Measurements from ENCODE around the gene SUMO2.
A peak's percentile ranks its signal among the peaks of the same experiment; 100 is the strongest.
"Not testable (repeated sequence)": the region's sequence is repeated elsewhere in the genome, so short reads cannot be mapped to it uniquely, and the experiment has no call there.

Gene SUMO2

DNA sequence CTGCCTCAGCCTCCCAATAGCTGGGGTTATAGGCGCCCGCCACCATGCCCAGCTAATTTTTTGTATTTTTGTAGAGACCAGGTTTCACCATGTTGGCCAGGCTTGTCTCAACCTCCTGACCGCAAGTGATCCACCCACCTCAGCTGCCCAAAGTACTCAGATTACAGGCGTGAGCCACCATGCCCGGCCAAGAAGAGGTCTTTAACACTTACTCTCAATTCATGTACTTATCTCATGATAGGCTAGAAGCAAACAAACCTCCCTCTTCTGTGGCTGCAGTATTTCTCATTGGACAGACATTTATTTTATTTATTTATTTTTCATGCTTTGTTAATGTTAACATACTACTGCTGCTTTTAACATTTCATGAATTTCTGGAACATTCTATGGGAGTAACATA is 44.2 kb downstream of the SUMO2 start:
- no peak for DNase-seq

DNA sequence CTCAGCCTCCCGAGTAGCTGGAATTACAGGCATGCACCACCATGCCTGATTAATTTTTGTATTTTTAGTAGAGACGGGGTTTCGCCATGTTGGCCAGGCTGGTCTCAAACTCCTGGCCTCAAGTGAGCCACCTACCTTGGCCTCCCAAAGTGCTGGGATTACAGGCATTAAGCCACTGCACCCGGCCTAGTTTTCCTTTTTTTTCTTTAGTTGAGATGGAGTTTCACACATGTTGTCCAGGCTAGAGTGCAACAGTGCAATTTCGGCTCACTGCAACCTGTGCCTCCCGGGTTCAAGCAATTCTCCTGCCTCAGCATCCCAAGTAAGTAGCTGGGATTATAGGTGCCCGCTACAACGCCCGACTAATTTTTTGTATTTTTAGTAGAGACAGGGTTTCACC is 45.0 kb downstream of the SUMO2 start:
- DNase-seq = not testable (repeated sequence)

DNA sequence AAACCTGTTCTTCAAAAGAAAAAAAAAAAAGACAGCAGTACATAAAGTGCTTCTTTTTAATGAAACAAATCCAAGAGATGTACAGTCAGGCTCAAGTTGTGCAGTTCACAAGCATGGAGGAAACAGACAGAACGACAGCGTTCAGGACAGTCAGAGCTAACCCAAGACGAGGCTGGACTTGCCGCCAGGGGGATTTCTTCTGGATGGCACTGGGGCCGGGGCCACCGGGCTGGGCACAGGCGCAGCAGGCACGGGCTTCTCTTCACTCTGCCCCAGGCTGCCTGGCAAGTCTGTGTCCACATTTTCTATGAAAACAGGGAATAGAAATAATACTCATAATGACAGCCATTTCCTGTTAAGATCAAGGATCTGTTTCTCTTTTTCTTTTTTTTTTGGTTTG is 46.8 kb downstream of the SUMO2 start:
- DNase-seq = no peak

DNA sequence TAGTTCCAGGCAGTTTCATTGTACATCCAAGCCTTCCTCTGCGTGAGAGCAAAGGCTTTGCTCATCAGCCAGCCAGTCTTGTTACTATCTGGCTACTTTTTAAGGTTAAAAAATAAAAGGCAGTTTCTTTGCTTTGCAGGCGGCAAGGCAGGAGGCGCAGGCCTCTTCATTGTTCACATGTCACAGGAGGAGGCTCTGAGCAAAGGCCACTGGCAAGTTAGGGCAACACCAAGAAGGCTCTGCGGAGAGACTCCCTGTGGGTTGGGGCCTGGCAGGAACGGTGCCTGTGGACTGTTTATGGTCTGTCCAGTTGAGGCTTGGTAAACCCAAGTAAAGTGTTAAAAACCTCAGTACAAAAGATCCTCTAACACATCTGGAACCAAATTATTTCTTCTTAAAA is 47.3 kb downstream of the SUMO2 start:
- DNase-seq = no peak

DNA sequence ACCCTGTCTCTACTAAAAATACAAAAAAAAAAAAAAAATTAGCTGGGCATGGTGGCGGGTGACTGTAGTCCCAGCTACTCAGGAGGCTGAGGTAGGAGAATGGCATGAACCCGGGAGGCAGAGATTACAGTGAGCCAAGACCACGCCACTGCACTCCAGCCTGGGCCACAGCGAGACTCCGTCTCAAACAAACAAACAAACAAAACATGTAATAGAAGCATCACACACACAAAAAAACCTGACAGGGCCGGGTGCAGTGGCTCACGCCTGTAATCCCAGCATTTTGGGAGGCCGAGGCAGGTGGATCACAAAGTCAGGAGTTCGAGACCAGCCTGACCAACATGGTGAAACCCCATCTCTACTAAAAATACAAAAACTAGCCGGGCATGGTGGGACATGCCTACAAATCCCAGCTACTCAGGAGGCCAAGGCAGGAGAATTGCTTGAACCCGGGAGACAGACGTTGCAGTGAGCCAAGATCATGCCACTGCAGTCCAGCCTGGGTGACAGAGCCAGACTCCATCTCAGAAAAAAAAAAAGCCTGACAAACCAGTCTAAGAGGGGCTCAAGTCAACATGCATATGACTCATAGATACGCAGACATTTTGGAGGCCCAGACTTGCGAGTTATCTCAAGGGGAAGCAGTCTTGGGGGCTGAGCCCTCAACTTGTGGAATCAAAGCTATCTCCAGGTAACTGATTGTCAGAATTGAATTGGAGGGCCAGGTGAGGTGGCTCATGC is 49.0 kb downstream of the SUMO2 start:
- DNase-seq = not testable (repeated sequence)

DNA sequence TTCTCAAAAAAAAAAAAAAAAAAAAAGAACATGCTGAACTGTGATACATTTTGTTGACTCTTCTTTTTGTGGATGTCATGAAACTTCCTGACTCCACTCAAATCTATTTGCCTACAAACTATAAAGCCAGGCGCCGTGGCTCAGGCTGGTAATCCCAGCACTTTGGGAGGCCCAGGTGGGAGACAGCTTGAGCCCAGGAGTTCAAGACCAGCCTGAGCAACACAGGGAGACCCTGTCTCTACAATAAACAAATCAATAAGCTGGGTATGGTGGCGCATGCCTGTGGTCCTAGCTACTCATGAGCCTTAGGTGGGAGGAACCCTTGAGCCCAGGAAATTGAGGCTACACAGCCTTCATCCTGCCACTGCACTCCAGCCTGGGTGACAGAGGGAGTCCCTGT is 49.8 kb downstream of the SUMO2 start:
- no peak for DNase-seq

DNA sequence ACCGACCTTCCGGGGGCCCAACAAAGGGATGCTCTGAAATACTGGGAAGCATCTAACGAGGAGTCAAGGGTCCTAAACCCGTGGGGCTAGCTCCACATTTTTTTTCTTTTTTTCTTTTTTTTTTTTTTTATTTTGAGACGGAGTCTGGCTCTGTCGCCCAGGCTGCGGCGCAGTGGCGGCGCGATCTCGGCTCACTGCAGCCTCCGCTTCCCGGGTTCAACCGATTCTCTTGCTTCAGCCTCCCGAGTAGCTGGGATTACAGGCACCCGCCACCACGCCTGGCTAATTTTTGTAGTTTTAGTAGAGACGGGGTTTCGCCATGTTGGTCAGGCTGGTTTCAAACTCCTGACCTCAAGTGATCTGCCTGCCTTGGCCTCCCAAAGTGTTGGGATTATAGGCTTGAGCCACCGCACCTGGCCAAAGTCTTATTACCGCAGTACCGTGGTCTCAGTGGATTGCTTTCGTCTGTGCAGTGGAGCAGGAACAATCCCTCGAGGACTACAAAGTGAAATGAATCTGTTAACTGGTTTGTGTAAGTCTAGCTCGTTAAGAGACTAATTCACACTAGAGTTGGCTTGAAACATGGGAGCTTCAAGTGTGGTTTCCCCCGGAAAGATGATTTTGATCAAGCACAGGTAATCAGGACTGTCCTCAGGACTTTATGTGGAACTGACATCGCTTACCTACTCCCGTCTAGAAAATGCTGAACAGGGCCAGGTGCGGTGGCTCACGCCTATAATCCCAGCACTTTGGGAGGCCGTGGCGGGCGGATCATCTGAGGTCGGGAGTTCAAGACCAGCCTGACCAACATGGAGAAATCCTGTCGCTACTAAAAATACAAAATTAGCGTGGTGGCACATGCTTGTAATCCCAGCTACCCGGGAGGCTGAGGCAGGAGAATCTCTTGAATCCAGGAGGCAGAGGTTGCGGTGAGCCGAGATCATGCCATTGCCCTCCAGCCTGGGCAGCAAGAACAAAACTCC is 50.5 kb downstream of the SUMO2 start:
- peak; percentile 28 for DNase-seq

DNA sequence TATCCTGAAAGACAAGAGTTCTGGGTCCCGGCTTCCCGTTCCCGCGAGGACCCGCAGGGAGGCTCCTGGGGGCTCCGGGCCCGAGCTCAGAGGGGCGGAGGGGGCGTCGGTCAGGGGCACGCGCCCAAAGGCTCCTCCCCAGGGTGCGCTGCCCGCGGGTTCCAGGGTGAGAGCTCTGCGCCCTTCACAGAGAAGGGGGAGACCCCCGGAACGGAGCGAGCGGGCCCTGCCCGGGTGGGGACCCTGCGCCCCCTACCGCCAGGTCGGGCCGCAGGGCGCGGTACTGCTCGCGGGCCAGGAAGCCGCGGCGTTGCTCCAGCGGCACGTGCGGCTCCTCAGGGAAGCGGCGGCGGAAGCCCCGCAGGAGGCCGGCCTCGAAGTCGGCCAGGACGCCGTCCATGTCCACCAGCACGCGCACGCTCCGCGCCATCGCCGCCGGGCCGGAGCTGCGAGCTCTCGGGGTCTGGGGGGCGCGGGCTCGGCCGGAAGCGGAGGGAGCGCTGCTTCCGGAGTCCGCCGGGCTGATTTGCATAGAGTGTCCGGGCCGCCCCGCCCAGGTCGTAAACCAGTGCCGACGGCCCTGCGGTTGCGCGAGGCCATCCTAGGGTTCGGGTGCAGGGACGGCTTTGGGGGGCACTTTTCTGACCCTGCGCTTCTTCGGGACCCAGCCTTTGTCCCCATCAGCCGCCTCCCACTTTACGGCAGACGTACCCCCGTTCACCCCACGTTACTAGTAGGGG is 51.3 kb downstream of the SUMO2 start, which contains the start of gene NT5C:
NT5C (minus strand) TSS at position 465 of the 740 bp plus-strand sequence; CDS start at position 430, 35 bp downstream.
- peak; percentile 75 for DNase-seq

DNA sequence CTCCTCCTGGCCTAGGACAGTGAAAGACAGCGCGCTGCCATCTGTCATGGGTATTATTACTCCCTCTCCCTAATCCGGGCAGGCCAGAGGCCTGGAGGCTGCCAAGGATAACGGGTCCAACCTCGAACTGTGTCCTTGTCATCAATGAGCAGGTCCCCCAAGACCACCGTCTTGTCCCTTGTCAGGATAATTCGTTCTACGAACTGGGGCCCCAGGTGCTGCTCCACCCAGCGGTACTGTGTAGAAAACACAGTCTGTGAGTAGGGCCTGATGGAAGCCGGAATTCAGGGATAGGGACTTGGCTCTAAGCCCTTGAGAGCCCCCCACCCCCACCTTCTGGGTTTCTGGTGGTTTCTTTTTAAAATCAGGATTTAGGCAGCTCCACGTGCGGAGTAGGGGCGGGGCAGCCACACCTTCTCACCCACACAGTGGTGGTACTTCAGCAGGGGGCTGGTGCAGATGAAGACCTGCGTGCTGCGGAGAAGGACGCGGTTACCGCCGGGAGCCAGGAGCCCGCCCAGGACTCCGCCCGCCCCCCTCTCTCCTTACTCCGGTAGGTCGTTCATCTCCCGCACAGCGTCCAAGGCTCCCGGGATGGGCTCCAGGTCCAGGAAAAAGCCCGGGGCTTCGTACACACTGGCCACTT is 52.0 kb downstream of the SUMO2 start:
- DNase-seq = peak; percentile 65

DNA sequence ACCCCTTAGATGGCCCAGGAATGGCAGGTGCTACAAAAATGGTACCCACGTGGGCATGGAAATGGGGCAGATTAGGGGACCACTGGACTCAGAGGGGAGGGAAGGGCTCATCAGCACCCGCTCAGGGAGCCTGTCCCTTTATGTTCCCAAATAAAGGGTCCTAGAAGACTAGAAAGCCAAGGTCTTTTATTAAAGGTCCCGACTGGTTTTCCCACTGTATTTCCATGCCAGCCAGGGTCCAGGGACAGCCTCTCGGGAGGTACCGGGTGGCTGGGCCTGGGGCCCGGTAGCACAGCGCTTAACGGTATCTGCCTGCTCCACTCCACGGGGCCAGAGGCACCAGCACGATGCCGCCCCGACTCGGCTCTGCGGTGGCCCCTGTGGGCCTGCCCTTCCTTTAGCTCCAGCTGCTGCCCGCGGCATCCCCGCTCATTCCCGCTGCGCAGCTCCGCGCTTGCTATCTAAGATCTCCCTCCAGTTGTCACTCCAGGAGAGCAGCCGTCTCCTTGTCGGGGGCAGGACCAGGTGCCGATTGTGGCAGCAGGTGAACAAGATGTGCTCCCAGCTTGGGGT is 52.6 kb downstream of the SUMO2 start:
- DNase-seq = no peak

DNA sequence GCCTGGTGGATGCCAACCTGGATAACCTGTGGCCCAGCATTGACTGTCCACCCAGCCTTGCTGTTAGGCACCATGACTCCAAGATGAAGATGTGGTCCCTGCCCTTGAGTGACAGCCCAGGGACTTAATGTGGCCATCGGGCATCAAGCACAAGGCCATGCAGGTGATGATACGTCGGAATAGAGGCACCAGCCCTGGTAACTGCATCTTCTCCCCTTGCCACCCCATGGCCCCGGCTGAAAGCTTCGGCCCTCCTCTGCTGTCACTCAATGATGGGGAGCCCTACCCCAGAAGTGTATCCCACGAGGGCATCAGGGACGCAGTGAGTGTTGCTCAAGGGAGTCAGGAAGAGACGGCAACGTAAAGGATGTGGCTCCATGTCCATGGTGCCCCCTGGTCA is 53.2 kb downstream of the SUMO2 start:
- no peak for DNase-seq

DNA sequence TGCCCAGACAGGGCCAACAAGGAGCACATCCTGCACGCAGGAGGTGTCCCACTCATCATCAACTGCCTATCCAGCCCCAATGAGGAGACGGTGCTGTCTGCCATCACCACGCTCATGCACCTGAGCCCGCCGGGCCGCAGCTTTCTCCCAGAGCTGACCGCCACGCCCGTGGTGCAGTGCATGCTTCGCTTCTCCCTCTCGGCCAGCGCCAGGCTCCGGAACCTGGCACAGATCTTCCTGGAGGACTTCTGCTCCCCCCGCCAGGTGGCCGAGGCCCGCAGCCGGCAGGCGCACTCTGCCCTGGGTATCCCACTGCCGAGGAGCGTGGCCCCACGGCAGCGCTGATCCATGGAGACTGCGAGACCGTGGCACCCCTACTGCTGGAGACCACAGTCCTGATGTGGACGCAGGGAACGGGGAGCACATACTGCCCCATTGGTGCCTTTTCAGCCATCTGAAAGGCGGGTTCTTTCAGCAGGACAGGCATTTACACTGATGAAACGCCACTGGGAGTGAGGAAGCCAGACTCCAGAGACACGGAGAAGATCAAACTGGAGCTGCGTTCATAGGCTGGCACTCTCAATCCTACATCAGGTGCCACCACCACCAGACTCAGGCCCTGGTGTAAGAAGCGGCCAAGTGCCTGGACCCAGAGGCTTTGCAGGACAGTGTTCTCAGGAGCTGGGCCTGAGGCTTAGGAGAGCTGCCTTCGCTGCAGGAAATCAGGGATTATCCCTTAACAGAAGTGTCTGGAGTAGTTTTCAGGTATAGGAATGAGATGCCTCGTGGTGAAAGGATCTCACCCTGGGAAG is 53.9 kb downstream of the SUMO2 start:
- DNase-seq = no peak

DNA sequence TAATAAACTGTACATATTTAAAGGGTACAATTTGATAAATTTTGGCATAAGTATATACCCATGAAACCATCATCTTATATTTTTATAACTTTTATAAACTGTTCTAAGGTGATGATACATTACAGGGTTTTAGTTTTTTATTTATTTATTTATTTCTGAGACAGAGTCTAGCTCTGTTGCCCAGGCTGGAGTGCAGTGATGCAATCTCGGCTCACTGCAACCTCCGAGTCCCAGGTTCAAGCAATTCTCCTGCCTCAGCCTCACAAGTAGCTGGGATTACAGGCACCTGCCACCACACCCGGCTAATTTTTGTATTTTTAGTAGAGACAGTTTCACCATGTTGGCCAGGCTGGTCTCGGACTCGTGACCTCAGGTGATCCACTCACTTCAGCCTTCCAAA is 54.8 kb downstream of the SUMO2 start:
- DNase-seq = not testable (repeated sequence)

DNA sequence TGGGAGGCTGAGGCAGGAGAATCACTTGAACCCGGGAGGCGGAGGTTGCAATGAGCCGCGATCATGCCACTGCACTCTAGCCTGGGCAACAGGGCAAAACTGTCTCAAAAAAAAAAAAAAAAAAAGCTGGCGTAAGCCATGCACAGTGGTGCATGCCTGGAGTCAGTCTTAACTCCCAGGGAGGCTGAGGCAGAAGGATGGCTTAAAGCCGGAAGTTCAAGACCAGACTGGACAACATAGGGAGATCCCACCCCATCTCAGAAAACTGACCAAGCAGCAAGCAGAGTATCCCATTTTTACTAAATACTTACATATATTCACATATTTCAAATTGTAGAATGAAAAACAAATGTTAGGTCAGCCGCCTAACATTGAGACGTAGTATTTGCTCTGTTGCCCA is 55.8 kb downstream of the SUMO2 start:
- DNase-seq = no peak

DNA sequence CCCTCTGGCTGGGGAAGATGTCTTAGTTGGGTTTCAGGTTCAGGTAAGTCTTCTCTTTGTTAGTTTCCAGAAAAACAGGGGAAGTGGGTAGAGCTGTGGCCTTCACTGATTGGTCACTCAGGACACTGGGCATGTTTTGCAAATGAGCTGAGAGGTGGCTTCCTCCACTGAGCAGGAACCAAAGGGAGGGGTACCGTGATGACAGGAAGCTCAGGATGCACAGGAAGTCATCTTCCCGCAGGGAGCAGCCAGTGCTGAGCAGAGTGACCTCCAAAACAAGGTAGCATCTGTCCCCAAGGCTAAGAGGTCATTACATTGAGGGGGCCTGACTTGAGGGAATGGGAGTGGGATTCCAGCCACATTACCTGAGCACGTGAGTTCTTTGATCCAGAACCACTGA is 56.8 kb downstream of the SUMO2 start:
- no peak for DNase-seq

DNA sequence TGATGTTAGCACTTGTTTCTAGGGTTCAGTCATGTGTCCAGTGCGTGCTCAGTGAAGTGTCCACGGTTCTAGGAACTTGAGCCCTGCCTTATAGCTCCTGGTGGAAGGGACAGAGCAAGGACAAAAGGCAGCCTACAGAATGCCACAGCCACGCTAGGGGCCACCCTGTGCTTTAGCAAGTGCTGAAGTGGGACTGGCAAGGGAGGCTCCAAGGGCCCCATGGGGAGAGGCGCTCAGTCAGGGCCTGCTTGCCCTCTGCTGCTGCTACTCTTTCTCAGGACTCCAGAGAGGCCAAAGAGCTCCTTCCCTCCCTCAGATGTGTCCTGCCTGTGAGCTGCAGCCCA is 58.0 kb downstream of the SUMO2 start:
- DNase-seq = no peak

DNA sequence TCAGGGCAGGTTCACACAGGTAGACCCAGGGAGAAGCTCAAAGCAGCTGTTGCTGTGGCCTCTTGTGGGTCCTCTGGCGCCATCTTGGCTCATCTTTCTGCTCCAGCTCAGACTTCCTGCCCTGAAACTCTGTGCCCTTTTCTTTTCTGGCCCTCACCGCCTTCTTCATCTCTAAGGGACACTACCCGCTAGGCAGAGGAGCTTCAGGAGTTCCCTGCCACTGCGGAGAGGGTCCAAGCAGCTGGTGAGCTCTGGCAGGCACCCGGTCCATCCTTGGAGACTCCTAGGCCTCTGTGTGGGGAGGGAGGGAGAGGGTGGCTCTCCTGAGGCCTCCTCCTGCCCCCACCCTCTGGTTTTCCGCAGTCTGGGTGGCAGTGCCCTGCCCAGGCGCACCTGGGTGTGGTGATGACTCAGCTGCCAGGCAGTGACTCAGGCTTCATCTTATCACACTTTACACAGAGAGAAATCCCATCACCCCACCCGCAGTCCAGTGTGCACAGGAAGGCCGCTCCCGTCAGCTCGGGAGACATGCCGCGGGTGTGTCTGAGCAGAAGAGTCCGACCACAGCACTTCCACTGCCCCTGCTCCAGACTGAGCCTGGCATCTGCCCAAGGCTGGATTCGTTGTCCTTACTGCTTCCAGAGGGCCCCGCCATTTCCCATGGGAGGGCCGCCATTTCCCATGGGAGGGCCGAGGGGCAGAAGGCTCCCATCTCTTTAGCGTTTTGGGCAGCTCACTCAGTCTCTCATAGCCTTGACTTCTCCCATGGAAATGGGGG is 58.5 kb downstream of the SUMO2 start:
- peak; percentile 60 for DNase-seq

DNA sequence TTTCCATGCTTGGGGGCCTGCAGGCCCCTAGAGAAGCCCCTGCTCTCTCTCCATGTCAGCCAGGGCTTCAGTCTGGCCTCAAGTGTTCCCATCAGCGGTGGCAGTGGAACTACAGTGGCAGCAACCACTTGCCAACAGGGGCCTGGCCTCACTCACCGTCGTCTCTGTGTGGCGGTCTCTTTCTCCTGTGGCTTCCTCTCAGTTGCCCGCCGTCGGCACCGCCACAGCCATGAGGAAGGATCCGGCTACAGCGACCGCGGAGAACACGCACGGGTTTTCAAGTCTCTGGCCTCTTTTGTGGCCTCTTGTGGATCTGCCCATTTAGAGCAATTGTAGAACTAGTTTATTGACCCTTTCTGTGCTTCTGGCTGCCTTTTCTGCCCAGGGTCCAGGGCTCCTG is 64.5 kb downstream of the SUMO2 start:
- DNase-seq = no peak

DNA sequence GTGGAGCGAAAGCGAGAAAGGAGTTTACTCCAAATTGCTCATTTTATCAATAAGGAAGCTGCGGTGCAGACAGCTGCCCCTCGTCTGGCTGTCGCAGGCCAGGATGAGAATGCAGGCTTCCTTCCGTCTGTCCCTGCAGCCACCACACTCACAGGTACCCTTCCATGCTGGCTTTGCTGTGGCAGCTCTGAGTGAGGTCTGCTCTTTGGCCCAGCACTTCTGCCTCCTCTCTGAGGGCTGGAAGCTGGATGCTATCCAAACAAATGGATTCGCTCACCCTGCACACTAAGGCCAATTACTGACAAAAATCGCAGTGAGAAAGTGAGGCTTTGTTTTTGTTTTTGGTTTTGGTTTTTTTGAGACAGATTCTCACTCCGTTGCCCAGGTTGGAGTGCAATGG is 66.0 kb downstream of the SUMO2 start:
- no peak for DNase-seq

Data from NCI-H1436 (cell line).